ENCODE measurements around the gene UBA7. TPM values are rescaled to one million over a fixed set of nuclear protein-coding genes. Genes with fewer than 3 reads are reported as not detected.

Gene UBA7, protein sequence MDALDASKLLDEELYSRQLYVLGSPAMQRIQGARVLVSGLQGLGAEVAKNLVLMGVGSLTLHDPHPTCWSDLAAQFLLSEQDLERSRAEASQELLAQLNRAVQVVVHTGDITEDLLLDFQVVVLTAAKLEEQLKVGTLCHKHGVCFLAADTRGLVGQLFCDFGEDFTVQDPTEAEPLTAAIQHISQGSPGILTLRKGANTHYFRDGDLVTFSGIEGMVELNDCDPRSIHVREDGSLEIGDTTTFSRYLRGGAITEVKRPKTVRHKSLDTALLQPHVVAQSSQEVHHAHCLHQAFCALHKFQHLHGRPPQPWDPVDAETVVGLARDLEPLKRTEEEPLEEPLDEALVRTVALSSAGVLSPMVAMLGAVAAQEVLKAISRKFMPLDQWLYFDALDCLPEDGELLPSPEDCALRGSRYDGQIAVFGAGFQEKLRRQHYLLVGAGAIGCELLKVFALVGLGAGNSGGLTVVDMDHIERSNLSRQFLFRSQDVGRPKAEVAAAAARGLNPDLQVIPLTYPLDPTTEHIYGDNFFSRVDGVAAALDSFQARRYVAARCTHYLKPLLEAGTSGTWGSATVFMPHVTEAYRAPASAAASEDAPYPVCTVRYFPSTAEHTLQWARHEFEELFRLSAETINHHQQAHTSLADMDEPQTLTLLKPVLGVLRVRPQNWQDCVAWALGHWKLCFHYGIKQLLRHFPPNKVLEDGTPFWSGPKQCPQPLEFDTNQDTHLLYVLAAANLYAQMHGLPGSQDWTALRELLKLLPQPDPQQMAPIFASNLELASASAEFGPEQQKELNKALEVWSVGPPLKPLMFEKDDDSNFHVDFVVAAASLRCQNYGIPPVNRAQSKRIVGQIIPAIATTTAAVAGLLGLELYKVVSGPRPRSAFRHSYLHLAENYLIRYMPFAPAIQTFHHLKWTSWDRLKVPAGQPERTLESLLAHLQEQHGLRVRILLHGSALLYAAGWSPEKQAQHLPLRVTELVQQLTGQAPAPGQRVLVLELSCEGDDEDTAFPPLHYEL
- 36.2 and 56.0 TPM in 2 replicates for total RNA-seq

DNA sequence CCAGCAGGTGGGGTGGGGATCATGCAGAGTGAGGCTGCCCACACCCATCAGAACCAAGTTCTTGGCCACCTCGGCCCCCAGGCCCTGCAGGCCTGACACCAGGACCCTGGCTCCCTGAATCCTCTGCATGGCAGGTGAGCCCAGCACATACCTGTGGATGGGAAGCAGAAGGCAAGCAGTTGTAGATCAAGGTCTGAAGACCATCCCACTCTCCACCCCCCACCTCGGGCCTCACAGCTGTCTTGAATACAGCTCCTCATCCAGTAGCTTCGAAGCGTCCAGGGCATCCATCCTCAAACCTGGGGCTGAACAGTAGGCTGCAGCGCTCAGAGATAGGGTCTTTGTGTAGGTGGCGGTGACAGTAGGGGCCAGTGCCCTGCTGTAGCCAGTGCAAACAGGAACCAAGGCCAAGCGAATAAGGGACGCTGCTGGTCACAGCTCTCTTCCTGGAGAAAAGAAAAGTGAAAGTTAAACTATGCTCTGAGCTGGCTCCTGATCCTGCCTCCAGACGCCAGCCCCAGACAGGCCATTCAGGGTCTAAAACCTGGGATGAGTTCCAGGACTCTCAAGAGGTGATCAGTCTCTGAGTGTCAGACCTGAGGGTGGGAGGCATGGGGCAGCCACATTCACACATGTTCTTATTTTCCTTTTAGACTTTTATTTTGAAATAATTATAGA lies at the start of gene UBA7:
Gene UBA7 (minus strand): TSS at position 457 of the 678 bp plus-strand sequence. CDS start 166 bp downstream, at position 291.

DNA sequence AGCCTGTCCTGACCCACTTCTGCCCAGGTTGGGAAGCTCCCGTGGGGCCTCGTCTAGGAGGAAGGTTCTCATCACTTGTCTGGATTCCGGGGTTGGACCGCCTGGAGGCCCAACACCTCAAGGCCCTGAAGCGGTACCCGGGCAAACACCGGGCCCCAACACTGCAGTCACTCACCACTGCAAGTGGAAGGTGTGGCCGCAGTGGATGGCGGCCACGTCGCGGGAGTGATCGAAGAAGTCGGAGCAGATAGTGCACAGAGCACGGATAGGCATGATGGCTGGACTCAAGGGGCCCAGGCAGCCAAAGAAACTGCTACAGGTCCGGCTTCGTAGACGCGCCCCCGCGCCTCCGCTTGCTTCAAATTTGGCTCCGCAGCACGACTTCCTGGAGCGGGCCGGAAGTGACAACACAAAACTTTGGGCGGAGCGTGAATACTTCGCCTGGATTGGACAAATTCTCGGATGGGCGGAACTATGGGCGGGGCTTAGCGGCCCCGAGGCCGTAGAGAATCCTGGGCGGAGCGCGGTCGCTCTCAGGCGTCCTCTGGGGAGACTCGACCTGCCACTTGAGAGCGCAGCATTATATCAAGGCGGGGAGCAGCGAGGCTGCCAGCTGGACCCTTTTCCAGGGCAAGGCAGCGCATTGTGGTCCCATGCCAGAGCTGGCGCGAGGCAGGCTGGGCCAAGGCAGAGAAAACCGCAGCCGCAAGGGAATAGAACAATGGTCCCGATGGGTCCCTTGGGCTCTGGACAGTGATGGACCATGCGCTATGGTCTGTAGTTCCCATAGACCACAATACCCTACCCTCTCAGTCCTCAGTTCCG lies 42.6 kb upstream of the UBA7 start, which contains the start of gene TRAIP:
Gene TRAIP (minus strand): TSS at position 384 of the 825 bp plus-strand sequence. CDS start 111 bp downstream, at position 273.

DNA sequence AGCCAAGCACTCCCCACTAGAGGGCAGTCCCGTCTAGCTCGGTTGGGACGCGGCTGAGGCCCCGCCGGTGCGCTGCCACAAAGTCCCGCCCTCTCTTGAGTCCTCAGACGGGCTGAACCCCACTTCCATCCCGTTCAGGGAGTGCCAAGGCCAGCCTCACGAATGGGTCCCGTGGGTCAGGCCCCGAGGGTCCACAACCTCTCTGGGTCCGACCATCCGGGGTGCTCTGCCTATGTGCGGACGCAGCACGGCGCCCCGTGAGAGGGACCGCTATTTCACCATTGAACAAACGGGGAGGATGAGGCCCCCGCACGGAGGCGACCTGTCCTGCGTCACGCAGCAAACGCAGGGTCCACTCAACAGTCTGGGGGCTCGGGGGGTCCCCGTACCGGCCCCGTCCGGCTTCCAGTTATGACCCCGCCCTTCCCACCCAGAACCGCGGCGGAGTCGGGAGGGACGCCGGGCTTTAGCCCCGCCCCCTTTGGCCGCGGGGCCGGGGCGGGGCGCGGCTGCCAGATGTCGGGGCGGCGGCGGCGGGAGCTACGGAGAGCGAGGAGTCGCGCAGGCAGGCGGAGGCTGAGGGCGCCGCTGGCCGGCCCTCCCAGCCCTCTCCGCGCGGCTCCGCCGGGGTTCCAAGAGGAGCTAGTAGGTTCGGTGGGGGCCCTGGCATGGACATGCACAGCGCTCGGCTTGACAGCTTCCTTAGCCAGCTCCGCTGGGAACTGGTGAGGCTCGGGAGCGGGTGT lies 10.9 kb downstream of the UBA7 start, which contains the start of gene INKA1:
Gene INKA1 (plus strand): TSS at position 543 of the 746 bp plus-strand sequence. CDS start 132 bp downstream, at position 675.

DNA sequence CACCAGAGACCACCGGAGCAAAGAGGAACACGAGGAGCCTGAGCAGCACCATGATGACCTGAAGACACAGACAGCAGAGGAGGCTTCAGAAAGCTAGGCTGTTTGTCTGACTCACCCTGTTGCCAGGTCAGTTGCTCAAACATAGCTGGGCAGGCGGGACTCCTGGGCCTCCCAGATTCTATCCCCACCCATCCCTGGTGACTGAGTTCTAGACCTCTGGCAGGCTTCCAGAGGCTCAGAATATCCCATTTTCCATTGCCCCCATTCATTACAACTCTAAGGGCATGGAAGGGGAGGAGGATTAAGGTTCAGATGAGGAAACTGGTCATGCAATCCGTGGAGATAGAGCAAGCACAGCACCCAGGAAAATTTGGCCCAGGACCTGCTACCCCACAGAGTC lies 14.0 kb downstream of the UBA7 start, which contains the start of gene CDHR4:
Gene CDHR4 (minus strand): TSS at position 113 of the 400 bp plus-strand sequence. CDS start 61 bp downstream, at position 52.

DNA sequence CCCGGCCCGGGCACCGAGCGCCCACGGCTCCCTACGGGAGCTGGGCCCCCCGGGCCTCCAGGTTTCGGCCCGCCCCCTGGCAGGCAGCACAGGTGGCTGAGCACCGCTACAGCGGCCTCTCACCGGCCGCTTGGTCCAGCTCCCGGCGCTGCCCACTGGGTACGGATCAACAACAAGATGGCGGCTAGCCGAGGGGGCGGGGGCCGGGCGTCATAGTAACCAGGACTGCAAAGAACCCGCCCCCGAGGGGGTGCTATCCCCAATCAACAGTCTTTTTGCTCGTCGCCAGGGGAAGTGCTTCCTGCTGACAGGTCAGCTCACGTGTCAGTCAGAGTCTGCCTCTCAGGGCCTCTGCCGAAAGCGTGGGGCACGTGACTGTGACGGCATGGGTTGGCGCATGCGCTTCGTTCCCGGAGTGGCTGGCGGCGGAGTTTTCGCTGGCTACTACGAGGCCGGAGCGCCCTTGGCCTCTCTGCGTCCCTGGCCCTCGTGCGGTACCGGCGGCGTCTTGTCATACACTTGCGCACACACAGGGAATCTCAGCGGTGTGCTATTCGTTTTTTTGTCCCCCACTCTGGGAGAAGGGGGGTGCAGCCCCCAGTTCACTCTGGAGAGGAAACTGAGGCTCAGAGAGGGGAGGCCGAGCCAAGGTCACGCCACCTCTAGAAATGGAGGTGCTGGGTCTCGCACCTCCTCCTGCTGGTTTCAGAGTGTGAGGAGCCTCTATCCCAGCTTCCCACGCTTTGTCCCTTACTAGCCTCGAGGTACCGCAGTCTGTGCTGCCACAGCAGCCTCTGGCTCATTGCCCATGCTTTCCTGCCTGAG lies 27.2 kb downstream of the UBA7 start, which contains the start of gene IP6K1:
Gene IP6K1 (minus strand): TSS at position 186 of the 825 bp plus-strand sequence. CDS start 38,502 bp downstream, outside the sequence.

Other genes with a start within 250 kb of the UBA7 start
- 132 and 152 TPM in 2 replicates for gene APEH, start 139.6 kb downstream of the UBA7 start, total RNA-seq
- 3.4 and 4.4 TPM in 2 replicates for gene MST1, start 124.5 kb downstream of the UBA7 start, total RNA-seq
- 20.6 and 24.4 TPM in 2 replicates for gene RNF123, start 124.4 kb downstream of the UBA7 start, total RNA-seq
- not detected in 2 replicates for gene AMIGO3, start 94.3 kb downstream of the UBA7 start, total RNA-seq
- 27.7 and 37.3 TPM in 2 replicates for gene GMPPB, start 90.0 kb downstream of the UBA7 start, total RNA-seq
- 32.8 and 34.2 TPM in 2 replicates for gene IP6K1, start 27.4 kb downstream of the UBA7 start, total RNA-seq
- gene CDHR4, start 14.1 kb downstream of the UBA7 start, total RNA-seq, result 0.06 TPM in 1 of 2 replicates, not detected in the other
- 8.7 and 20.5 TPM in 2 replicates for gene INKA1, start 10.7 kb downstream of the UBA7 start, total RNA-seq
- gene TRAIP, start 42.6 kb upstream of the UBA7 start, total RNA-seq, result 2.2 and 5.2 TPM in 2 replicates
- gene CAMKV, start 56.0 kb upstream of the UBA7 start, total RNA-seq, result not detected in 2 replicates
- gene MST1R, start 89.9 kb upstream of the UBA7 start, total RNA-seq, result 0.40 and 2.0 TPM in 2 replicates
- gene MON1A, start 115.9 kb upstream of the UBA7 start, total RNA-seq, result 10.4 and 12.8 TPM in 2 replicates
- 48.1 and 50.7 TPM in 2 replicates for gene RBM6, start 126.2 kb upstream of the UBA7 start, total RNA-seq